HG03175 (cell line): Measurements from ENCODE around the gene SBK2.

Experiments
- ATAC-seq: cut with Tn5 transposase; IDR thresholded peaks from one replicate; pipeline ENCODE4 v1.9.1; 2021; ENCODE audit warnings: mild to moderate bottlenecking, moderate library complexity; ENCODE audit not compliant: unreplicated experiment

The SBK2 gene

GRCh38 chr19:55554741-55555152, 17.8 kb upstream of the SBK2 start:
- ATAC-seq, result no peak

GRCh38 chr19:55554302-55554701, 17.4 kb upstream of the SBK2 start:
- no peak for ATAC-seq

- no peak for ATAC-seq
These were observed 16.6 kb upstream of the SBK2 start for GRCh38 chr19:55553217-55554182.

- ATAC-seq, result no peak
These were observed 15.7 kb upstream of the SBK2 start for GRCh38 chr19:55552620-55553019.

GRCh38 chr19:55552206-55552605, 15.3 kb upstream of the SBK2 start:
- no peak for ATAC-seq

GRCh38 chr19:55550321-55550650, 13.4 kb upstream of the SBK2 start:
- no peak for ATAC-seq

- ATAC-seq, result no peak
These were observed 12.8 kb upstream of the SBK2 start for GRCh38 chr19:55549500-55550320.

- no peak for ATAC-seq
These were observed 10.1 kb upstream of the SBK2 start for GRCh38 chr19:55546822-55547614.

GRCh38 chr19:55546011-55546410, 9.1 kb upstream of the SBK2 start:
- no peak for ATAC-seq

- ATAC-seq, result no peak
These were observed 8.5 kb upstream of the SBK2 start, which contains the start of gene SBK3 for GRCh38 chr19:55545443-55545842. Gene SBK3 (minus strand): TSS chr19:55545543. CDS start chr19:55545543, 0 bp downstream.

- no peak for ATAC-seq
These were observed 8.0 kb upstream of the SBK2 start for GRCh38 chr19:55544776-55545439.

- no peak for ATAC-seq
These were observed 7.1 kb upstream of the SBK2 start for GRCh38 chr19:55544014-55544413.

GRCh38 chr19:55543567-55543966, 6.6 kb upstream of the SBK2 start:
- no peak for ATAC-seq

GRCh38 chr19:55542292-55542855, 5.4 kb upstream of the SBK2 start:
- ATAC-seq, result no peak

GRCh38 chr19:55541091-55541490, 4.2 kb upstream of the SBK2 start:
- ATAC-seq, result no peak

- ATAC-seq, result no peak
These were observed 3.7 kb upstream of the SBK2 start for GRCh38 chr19:55540619-55541018.

- no peak for ATAC-seq
These were observed 2.4 kb upstream of the SBK2 start for GRCh38 chr19:55539090-55539984.

GRCh38 chr19:55538132-55538531, 1.2 kb upstream of the SBK2 start:
- ATAC-seq, result no peak

- no peak for ATAC-seq
These were observed 793 bp upstream of the SBK2 start for GRCh38 chr19:55537741-55538111.
